WI38 (cell line): ENCODE data around the gene SMIM5.

Experiments used
- H3K4me3 ChIP-seq: 2 replicates; pipeline ENCODE4 v1.5.1; 2011; ENCODE audit warnings: low read depth, mild to moderate bottlenecking, control low read depth, low read length
- CTCF ChIP-seq: IDR thresholded peaks from 2 replicates; pipeline ENCODE4 v1.5.1; 2012; ENCODE audit warnings: low read depth, mild to moderate bottlenecking, control low read depth, low read length

SMIM5 gene

DNA sequence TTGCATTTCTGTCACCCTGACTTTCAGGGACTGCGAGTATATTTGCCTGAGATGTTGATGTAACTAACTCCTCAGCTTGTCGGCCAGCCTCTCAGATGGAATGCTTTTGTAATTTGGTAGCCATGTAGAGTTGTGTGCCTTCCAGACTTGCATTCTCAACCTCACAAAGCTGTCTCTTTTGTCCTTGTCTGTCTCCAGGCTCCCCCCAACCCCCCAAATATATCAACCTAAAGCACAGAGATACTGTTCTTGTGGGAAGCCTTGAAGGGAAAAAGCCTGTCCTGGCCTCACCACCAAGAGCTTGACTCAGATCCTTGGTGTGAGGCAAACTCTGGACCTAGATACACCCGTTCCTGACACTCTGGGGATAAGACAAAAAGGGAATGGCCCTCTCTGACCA, 52.3 kb downstream of the SMIM5 start:
- TF ChIP-seq CTCF: no peak
- no peak overlapping the region for H3K4me3 ChIP-seq

- no peak overlapping the region for H3K4me3 ChIP-seq
- no peak for TF ChIP-seq CTCF
Measured at GRCh38 chr17:75688209-75688825, 55.1 kb downstream of the SMIM5 start.

GRCh38 chr17:75689441-75689873, 56.2 kb downstream of the SMIM5 start:
- H3K4me3 ChIP-seq: no peak overlapping the region
- TF ChIP-seq CTCF: no peak
